H9 (cell line): ENCODE data around the gene IFT27. TPM values are rescaled to one million over a fixed set of nuclear protein-coding genes. Genes with fewer than 3 reads are reported as not detected.

Source experiments
- DNase-seq: peaks from one replicate; pipeline ENCODE4 v3.0.0-alpha.2; 2017
- H2AFZ ChIP-seq: one replicate; pipeline ENCODE4 v1.6.1; 2013; ENCODE audit warnings: mild to moderate bottlenecking, low read length, control low read depth, moderate library complexity
- H2AK5ac ChIP-seq: 2 replicates; pipeline ENCODE4 v1.6.1; 2013; ENCODE audit warnings: low read length, control low read depth, mixed read lengths; ENCODE audit not compliant: insufficient read length
- H2BK120ac ChIP-seq: one replicate; pipeline ENCODE4 v1.6.1; 2013; ENCODE audit warnings: low read depth, mild to moderate bottlenecking, low read length, control low read depth, inconsistent platforms; ENCODE audit not compliant: poor library complexity, severe bottlenecking
- H2BK12ac ChIP-seq: 2 replicates; pipeline ENCODE4 v1.6.1; 2013; ENCODE audit warnings: low read length, control low read depth, mixed read lengths, low read depth; ENCODE audit not compliant: insufficient read length
- H2BK15ac ChIP-seq: 2 replicates; pipeline ENCODE4 v1.6.1; 2013; ENCODE audit warnings: low read depth, low read length, control low read depth
- H2BK20ac ChIP-seq: one replicate; pipeline ENCODE4 v1.6.1; 2013; ENCODE audit warnings: low read depth, mild to moderate bottlenecking, low read length, control low read depth, inconsistent platforms; ENCODE audit not compliant: poor library complexity, severe bottlenecking
- H2BK5ac ChIP-seq: 2 replicates; pipeline ENCODE4 v1.6.1; 2013; ENCODE audit warnings: low read length, control low read depth, mixed read lengths; ENCODE audit not compliant: insufficient read length
- H3K14ac ChIP-seq: 2 replicates; pipeline ENCODE4 v1.6.1; 2013; ENCODE audit warnings: low read length, control low read depth; ENCODE audit not compliant: insufficient read depth
- H3K18ac ChIP-seq: 2 replicates; pipeline ENCODE4 v1.6.1; 2013; ENCODE audit warnings: low read depth, mild to moderate bottlenecking, mixed read lengths, low read length, control low read depth; ENCODE audit not compliant: insufficient read length
- H3K23ac ChIP-seq: 2 replicates; pipeline ENCODE4 v1.6.1; 2013; ENCODE audit warnings: low read length, control low read depth, mixed read lengths, low read depth; ENCODE audit not compliant: insufficient read length
- H3K23me2 ChIP-seq: 2 replicates; pipeline ENCODE4 v1.6.1; 2013; ENCODE audit warnings: low read depth, mild to moderate bottlenecking, mixed read lengths, low read length, control low read depth; ENCODE audit not compliant: insufficient read length, poor library complexity, severe bottlenecking
- H3K27ac ChIP-seq: 2 replicates; pipeline ENCODE4 v1.5.1; 2013; ENCODE audit warnings: low read length, control low read depth, mixed read lengths, low read depth; ENCODE audit not compliant: insufficient read length
- H3K27me3 ChIP-seq: 2 replicates; pipeline ENCODE4 v1.6.1; 2013; ENCODE audit warnings: low read length, control low read depth, inconsistent platforms; ENCODE audit not compliant: insufficient read depth
- H3K4ac ChIP-seq: 2 replicates; pipeline ENCODE4 v1.6.1; 2013; ENCODE audit warnings: low read depth, mild to moderate bottlenecking, control low read depth, inconsistent platforms, low read length, moderate library complexity
- H3K4me1 ChIP-seq: 2 replicates; pipeline ENCODE4 v1.6.1; 2013; ENCODE audit warnings: low read length, control low read depth, inconsistent platforms; ENCODE audit not compliant: insufficient read depth
- H3K4me2 ChIP-seq: 2 replicates; pipeline ENCODE4 v1.6.1; 2013; ENCODE audit warnings: low read length, control low read depth, mixed read lengths; ENCODE audit not compliant: insufficient read length, insufficient read depth
- H3K56ac ChIP-seq: 2 replicates; pipeline ENCODE4 v1.6.1; 2013; ENCODE audit warnings: low read depth, mild to moderate bottlenecking, mixed read lengths, low read length, control low read depth; ENCODE audit not compliant: insufficient read length
- H3K79me1 ChIP-seq: 2 replicates; pipeline ENCODE4 v1.6.1; 2013; ENCODE audit warnings: low read depth, mild to moderate bottlenecking, moderate library complexity, low read length, control low read depth, inconsistent platforms; ENCODE audit not compliant: insufficient read depth, poor library complexity, severe bottlenecking
- H3K79me2 ChIP-seq: 2 replicates; pipeline ENCODE4 v1.6.1; 2013; ENCODE audit warnings: low read length, control low read depth, inconsistent platforms; ENCODE audit not compliant: insufficient read depth
- H3K9ac ChIP-seq: 2 replicates; pipeline ENCODE4 v1.6.1; 2013; ENCODE audit warnings: low read length, control low read depth, mixed read lengths; ENCODE audit not compliant: insufficient read length; ENCODE audit errors: extremely low read depth
- H3K9me3 ChIP-seq: one replicate; pipeline ENCODE4 v1.6.1; 2013; ENCODE audit warnings: low read depth, low read length, inconsistent platforms; ENCODE audit not compliant: control insufficient read depth
- H3T11ph ChIP-seq: one replicate; pipeline ENCODE4 v1.6.1; 2013; ENCODE audit warnings: mild to moderate bottlenecking, low read length, control low read depth, inconsistent platforms
- H4K20me1 ChIP-seq: one replicate; pipeline ENCODE4 v1.6.1; 2013; ENCODE audit not compliant: control insufficient read depth, insufficient read length, insufficient read depth
- H4K5ac ChIP-seq: 2 replicates; pipeline ENCODE4 v1.6.1; 2013; ENCODE audit warnings: low read depth, mild to moderate bottlenecking, mixed read lengths, low read length, control low read depth; ENCODE audit not compliant: insufficient read length
- H4K8ac ChIP-seq: replicated peaks from 2 replicates; pipeline ENCODE4 v1.6.1; 2013; ENCODE audit warnings: low read length, control low read depth, mixed read lengths, low read depth; ENCODE audit not compliant: insufficient read length
- H4K91ac ChIP-seq: 2 replicates; pipeline ENCODE4 v1.6.1; 2013; ENCODE audit warnings: low read depth, mild to moderate bottlenecking, moderate library complexity, mixed read lengths, low read length, control low read depth; ENCODE audit not compliant: insufficient read length
- H3K27ac Mint-ChIP-seq, 3 experiments: 2 replicates in 2 of 3; 3 replicates in 1 of 3; pipeline ENCODE4 v1.8.0; 2020 to 2021; ENCODE audit warnings: mixed read lengths in 3 of 3, mild to moderate bottlenecking in 1 of 3, moderate library complexity in 1 of 3
- H3K27me3 Mint-ChIP-seq: 2 replicates; pipeline ENCODE4 v1.8.0; 2021; ENCODE audit warnings: low read depth, mild to moderate bottlenecking, moderate library complexity, mixed read lengths
- H3K36me3 Mint-ChIP-seq, 3 experiments: 2 replicates in 2 of 3; 3 replicates in 1 of 3; pipeline ENCODE4 v1.8.0; 2020 to 2021; ENCODE audit warnings: low read depth in 3 of 3, mixed read lengths in 3 of 3; ENCODE audit not compliant: insufficient read depth in 1 of 3
- H3K4me1 Mint-ChIP-seq, 2 experiments: 2 replicates each; pipeline ENCODE4 v1.8.0; 2020; ENCODE audit warnings: mixed read lengths in 2 of 2
- H3K4me3 Mint-ChIP-seq, 2 experiments: 2 replicates in 1 of 2; 3 replicates in 1 of 2; pipeline ENCODE4 v1.8.0; 2020 to 2021; ENCODE audit warnings: mild to moderate bottlenecking in 2 of 2, mixed read lengths in 2 of 2, moderate library complexity in 1 of 2
- H3K9me3 Mint-ChIP-seq, 2 experiments: 2 replicates in 1 of 2; 3 replicates in 1 of 2; pipeline ENCODE4 v1.8.0; 2020; ENCODE audit warnings: mild to moderate bottlenecking in 2 of 2, mixed read lengths in 2 of 2, moderate library complexity in 1 of 2
- CTCF ChIP-seq: fragments of 200-600 bp; sonication (generic); conservative IDR thresholded peaks from 3 replicates; pipeline ENCODE4 v1.8.0; 2021; ENCODE audit warnings: antibody characterized with exemption, mild to moderate bottlenecking
- WGBS: extraction: QIAGEN DNeasy Blood & Tissue Kit; methylation state at CpG from one replicate; pipeline ENCODE4 v1.1.7; 2013; ENCODE audit warnings: missing lambda C conversion rate, low lambda C conversion rate, mixed read lengths; ENCODE audit not compliant: insufficient read length; ENCODE audit errors: extremely low coverage; 5-methylcytosine and 5-hydroxymethylcytosine counted together
- total RNA-seq: library from RNA; stranded (reverse); gene quantifications from 2 replicates; pipeline ENCODE4 v1.2.1, GENCODE V29; 2021

IFT27 gene
- total RNA-seq, 1 experiment from 2014 or later: 43.4 TPM

- no peak overlapping the region for H3K4me2 ChIP-seq
- H3K9me3 ChIP-seq: no peaks in the 10 kb centered on the region
- no peak overlapping the region for H3K4me3 Mint-ChIP-seq
- no peak overlapping the region for H2BK15ac ChIP-seq
- H3K27ac ChIP-seq: no peak overlapping the region
- H4K20me1 ChIP-seq: no peaks in the 10 kb centered on the region
- no peak overlapping the region for H2BK5ac ChIP-seq
- no peaks in the 10 kb centered on the region for H3K23me2 ChIP-seq
- no peak overlapping the region for H4K5ac ChIP-seq
- no peak overlapping the region for H4K91ac ChIP-seq
- no peak overlapping the region for H2BK20ac ChIP-seq
- WGBS: no CpG with 5 or more reads among the region's 2 CpGs
- H3K9me3 Mint-ChIP-seq: no peaks in the 10 kb centered on the region
- DNase-seq: no peak
- H3K18ac ChIP-seq: no peak overlapping the region
- H2BK120ac ChIP-seq: no peak overlapping the region
- H3K27me3 Mint-ChIP-seq: peaks cover 36% of the 10 kb centered on the region
- H3K27ac Mint-ChIP-seq: no peak overlapping the region
- H2AK5ac ChIP-seq: no peak overlapping the region
- no peak overlapping the region for H3K14ac ChIP-seq
- no peak overlapping the region for H3K23ac ChIP-seq
- no peak overlapping the region for H4K8ac ChIP-seq
- no peaks in the 10 kb centered on the region for H3K4me1 Mint-ChIP-seq
- H2BK12ac ChIP-seq: no peak overlapping the region
- H3K9ac ChIP-seq: no peak overlapping the region
- H3K4ac ChIP-seq: no peak overlapping the region
- no peaks in the 10 kb centered on the region for H3K79me1 ChIP-seq
- TF ChIP-seq CTCF: no peak
- no peaks in the 10 kb centered on the region for H3K36me3 Mint-ChIP-seq
- no peak overlapping the region for H3T11ph ChIP-seq
- no peaks in the 10 kb centered on the region for H3K79me2 ChIP-seq
- no peaks in the 10 kb centered on the region for H3K4me1 ChIP-seq
- H3K56ac ChIP-seq: no peak overlapping the region
- H3K27me3 ChIP-seq: no peaks in the 10 kb centered on the region
- H2AFZ ChIP-seq: no peak overlapping the region
Observed at GRCh38 chr22:36714110-36714509, 61.8 kb downstream of the IFT27 start.
